Epithelial cell of proximal tubule (primary cell): ENCODE results near the gene HHATL. TPM values are rescaled to one million over a fixed set of nuclear protein-coding genes. Genes with fewer than 3 reads are reported as not detected.

Experiments used
- DNase-seq: peaks from one replicate; pipeline ENCODE4 v3.0.0-alpha.2; 2011; ENCODE audit warnings: low read depth
- H3K4me3 ChIP-seq: 2 replicates; pipeline ENCODE4 v1.5.1; 2011; ENCODE audit warnings: low read depth, mild to moderate bottlenecking, low read length
- total RNA-seq: library from RNA; depleted of rRNA; stranded (reverse); fragments of >200 nt; gene quantifications from 2 replicates; pipeline ENCODE4 v1.2.3, GENCODE V29; 2015
- TF ChIP-seq, protein P1 (sequence below): conservative IDR thresholded peaks from 2 replicates; pipeline ENCODE4 v1.5.1; 2012; ENCODE audit warnings: low read depth, mild to moderate bottlenecking, low read length

Gene HHATL
- total RNA-seq, 1 donor from 2014 or later: not detected

DNA sequence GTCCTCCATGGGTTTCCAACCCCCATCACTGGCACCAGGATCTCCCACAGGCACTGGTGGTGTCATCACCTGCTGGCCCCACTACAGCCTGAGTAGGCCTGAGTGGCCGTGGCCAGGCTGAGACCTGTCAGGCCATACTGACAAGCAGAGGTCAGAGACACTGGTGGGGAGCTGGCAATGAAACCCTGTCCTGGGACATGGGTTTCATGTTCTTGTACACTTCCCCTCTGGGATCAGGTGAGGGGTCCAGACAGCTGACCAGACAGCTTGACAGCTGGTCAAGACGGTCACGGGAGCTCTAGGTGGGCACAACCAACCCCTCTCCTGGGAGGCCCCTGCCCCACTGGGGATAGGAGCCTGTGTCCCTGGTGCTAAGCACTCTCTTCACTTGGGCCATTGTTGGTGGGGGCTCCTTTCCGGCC, 36.0 kb downstream of the HHATL start:
- no peak overlapping the region for H3K4me3 ChIP-seq
- no peak for DNase-seq
- TF ChIP-seq, protein P1, sequence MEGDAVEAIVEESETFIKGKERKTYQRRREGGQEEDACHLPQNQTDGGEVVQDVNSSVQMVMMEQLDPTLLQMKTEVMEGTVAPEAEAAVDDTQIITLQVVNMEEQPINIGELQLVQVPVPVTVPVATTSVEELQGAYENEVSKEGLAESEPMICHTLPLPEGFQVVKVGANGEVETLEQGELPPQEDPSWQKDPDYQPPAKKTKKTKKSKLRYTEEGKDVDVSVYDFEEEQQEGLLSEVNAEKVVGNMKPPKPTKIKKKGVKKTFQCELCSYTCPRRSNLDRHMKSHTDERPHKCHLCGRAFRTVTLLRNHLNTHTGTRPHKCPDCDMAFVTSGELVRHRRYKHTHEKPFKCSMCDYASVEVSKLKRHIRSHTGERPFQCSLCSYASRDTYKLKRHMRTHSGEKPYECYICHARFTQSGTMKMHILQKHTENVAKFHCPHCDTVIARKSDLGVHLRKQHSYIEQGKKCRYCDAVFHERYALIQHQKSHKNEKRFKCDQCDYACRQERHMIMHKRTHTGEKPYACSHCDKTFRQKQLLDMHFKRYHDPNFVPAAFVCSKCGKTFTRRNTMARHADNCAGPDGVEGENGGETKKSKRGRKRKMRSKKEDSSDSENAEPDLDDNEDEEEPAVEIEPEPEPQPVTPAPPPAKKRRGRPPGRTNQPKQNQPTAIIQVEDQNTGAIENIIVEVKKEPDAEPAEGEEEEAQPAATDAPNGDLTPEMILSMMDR: no peak

DNA sequence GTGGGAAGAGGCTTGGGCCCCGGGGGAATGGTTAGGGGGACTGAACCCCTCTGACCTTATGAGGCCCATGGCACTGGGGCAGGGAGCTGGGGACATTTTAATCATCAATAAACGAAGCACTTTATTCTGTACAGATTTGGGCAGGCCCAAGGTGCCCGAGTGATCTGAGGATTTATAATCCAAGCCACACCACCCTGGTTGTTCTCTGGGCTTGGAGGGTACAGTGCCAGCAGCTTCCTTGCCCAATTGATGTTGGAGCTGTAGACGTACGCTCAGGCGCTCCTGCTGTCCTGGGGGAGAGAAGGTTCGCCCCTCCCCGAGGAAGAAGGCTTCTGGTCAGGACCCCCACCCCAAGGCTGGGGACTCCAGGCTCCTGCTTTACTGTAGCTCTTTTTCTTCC, 36.6 kb downstream of the HHATL start:
- no peak for DNase-seq
- TF ChIP-seq, protein P1: no peak
- no peak overlapping the region for H3K4me3 ChIP-seq

DNA sequence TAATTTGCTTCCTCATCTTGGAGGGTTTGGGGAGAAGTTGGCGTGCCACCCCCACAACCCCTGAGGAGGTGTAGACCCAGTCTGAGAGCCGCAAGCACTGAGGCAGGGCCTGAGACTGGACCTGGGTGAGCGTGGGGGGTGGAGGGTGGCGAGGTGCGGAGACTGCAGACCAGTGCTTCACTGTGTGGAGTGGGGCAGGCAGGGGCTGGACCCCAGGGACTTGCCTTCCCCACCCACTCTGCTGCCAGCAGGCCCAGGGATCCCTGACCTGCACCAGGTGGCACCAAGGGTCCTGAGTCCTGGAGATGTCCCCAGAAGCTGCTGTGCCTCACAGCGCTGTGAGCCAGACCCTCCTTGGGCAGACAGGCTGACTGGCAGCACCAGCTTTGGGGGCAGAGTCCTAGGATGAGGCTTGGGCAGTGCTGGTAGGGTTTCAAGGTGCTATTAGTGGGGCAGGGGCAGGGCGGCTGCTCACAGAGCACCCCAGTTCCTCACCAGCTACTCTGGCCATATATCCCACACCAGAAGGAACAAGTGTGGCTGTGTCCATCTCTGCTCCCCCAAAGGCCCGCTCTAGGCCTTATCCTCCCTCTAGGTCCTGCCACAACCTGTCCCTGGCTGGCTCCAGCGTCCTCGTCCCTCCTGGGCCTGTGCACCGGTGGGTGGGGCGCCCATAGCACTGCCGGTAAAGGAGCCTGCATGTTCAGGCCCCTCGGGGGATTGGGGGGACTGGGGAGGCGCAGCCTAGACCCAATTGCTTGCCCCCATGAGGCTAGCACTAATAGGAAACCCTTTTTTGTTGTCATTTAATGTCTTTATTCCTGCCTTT, 37.3 kb downstream of the HHATL start:
- no peak for DNase-seq
- no peak overlapping the region for H3K4me3 ChIP-seq
- TF ChIP-seq, protein P1: no peak

DNA sequence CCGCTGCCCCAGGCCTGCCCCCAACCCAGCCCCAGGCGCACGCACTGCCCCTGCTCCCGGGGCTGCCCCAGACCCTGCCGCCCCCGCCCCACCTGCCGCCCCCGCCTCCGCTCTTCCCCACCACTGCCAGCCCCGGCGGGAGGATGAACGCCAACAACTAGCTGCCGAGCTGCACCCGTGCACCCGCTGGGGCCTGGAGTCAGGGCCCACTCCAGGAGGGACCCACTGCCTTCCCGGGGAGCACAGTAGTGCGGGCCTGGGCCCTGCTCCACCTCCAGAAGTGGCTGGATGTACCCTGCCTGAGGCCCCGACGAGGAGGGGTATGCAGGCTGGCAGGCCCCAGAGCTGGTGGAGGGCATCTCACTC, 38.2 kb downstream of the HHATL start:
- DNase-seq: no peak
- TF ChIP-seq, protein P1: no peak
- H3K4me3 ChIP-seq: no peak overlapping the region

DNA sequence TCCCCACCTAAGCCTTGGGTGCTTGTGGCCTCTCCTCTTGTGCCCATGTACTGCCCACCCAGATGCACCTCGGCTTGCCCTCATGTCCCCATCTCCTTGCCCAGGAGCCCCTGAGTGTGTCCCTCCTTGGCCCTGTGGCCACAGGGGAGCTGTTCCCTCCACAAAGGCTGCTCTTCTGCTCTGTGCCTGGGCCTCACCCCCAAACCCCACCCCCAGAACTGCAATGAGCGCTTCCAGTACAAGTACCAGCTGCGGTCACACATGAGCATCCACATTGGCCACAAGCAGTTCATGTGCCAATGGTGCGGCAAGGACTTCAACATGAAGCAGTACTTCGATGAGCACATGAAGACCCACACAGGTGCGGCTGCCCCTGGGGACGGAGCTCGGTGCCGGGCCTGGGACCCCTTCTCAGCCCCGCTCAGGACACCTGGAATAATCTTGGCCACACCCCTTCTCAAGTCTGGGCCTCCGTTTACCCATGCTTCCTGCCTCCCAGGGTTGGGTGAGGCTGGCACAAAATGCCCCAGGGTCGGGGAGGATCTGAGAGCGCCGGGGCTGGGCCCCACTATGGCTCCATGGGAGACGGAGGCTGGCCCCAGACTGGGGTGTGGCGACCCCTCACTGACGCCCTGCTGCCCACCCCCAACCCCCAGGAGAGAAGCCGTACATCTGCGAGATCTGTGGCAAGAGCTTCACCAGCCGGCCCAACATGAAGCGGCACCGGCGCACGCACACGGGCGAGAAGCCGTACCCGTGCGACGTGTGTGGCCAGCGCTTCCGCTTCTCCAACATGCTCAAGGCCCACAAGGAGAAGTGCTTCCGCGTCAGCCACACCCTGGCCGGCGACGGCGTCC, 38.8 kb downstream of the HHATL start:
- no peak for DNase-seq
- TF ChIP-seq, protein P1: no peak
- no peak overlapping the region for H3K4me3 ChIP-seq

DNA sequence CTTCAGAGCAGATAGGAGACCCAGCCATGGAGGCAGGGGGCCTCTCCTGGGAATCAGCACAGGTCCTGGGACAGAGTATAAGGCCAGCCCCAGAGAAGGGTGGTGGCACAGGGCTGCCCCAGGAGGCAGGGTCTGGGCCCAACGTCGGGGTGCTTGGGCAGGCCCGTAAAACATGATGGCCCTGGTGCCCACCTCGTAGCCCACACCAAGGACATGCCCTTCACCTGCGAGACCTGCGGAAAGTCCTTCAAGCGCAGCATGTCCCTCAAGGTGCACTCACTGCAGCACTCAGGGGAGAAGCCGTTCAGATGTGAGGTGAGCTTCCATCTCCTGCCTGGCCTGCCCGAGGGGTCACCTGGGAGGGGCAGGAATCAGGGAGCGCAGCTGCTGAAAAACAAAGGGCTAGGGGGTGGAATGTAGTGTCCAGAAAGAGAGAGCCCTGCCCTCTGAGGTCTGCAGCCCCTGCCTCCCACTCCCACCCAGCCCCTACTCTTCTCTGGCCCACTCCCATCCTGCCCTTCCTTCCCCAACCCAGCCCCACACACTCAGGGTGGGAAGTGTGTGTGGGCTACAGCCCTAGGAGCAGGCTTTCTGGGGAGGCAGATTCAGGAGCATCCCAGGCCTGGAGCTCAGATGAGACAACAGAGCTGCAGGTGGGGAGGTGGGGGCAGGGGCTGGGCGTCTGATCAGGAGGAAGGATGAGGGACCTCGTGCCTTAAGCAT, 39.6 kb downstream of the HHATL start:
- H3K4me3 ChIP-seq: no peak overlapping the region
- no peak for DNase-seq
- TF ChIP-seq, protein P1: no peak
